Neuronal stem cell (in vitro differentiated cells): ENCODE data around the gene DAPK2.

Experiments used
- DNase-seq: peaks from one replicate; pipeline ENCODE4 v3.0.0-alpha.2; 2013; ENCODE audit warnings: low spot score
- H2AFZ ChIP-seq: one replicate; pipeline ENCODE4 v1.6.1; 2013; ENCODE audit warnings: mild to moderate bottlenecking, low read length, inconsistent platforms
- H2AK5ac ChIP-seq: 2 replicates; pipeline ENCODE4 v1.6.1; 2013; ENCODE audit warnings: low read depth, mild to moderate bottlenecking, inconsistent platforms, low read length, moderate library complexity, mixed read lengths
- H2BK120ac ChIP-seq: 2 replicates; pipeline ENCODE4 v1.6.1; 2013; ENCODE audit warnings: low read depth, mild to moderate bottlenecking, inconsistent platforms, low read length, moderate library complexity, mixed read lengths
- H2BK12ac ChIP-seq: one replicate; pipeline ENCODE4 v1.6.1; 2013; ENCODE audit warnings: low read length, inconsistent platforms
- H2BK15ac ChIP-seq: 2 replicates; pipeline ENCODE4 v1.6.1; 2013; ENCODE audit warnings: mild to moderate bottlenecking, low read length, inconsistent platforms, mixed read lengths
- H2BK5ac ChIP-seq: one replicate; pipeline ENCODE4 v1.6.1; 2013; ENCODE audit warnings: inconsistent platforms, mild to moderate bottlenecking, low read length, moderate library complexity
- H3K14ac ChIP-seq: one replicate; pipeline ENCODE4 v1.6.1; 2013; ENCODE audit warnings: low read length, inconsistent platforms
- H3K18ac ChIP-seq: 2 replicates; pipeline ENCODE4 v1.6.1; 2013; ENCODE audit warnings: low read length, inconsistent platforms
- H3K23ac ChIP-seq: 2 replicates; pipeline ENCODE4 v1.6.1; 2013; ENCODE audit warnings: low read depth, mild to moderate bottlenecking, mixed read lengths, low read length, inconsistent platforms; ENCODE audit not compliant: poor library complexity
- H3K27ac ChIP-seq: replicated peaks from 3 replicates; pipeline ENCODE4 v1.5.1; 2013; ENCODE audit warnings: low read length, inconsistent platforms
- H3K27me3 ChIP-seq, 3 experiments: 2 replicates each; pipeline ENCODE4 v1.6.1; 2013; ENCODE audit warnings: low read length in 3 of 3, mild to moderate bottlenecking in 2 of 3, inconsistent platforms in 1 of 3, low read depth in 1 of 3, mixed read lengths in 1 of 3, moderate library complexity in 1 of 3; ENCODE audit not compliant: control insufficient read depth in 3 of 3, insufficient read depth in 3 of 3
- H3K36me3 ChIP-seq, 2 donors: replicated peaks in 1 of 2; 2 replicates each; pipeline ENCODE4 v1.6.1; 2013; ENCODE audit warnings: low read length in 2 of 2; ENCODE audit not compliant: control insufficient read depth in 2 of 2, insufficient read depth in 2 of 2
- H3K4ac ChIP-seq: 2 replicates; pipeline ENCODE4 v1.6.1; 2013; ENCODE audit warnings: inconsistent platforms, mild to moderate bottlenecking, low read length, moderate library complexity
- H3K4me1 ChIP-seq, 2 donors: 1 replicate in 1 of 2; 2 replicates in 1 of 2; pipeline ENCODE4 v1.6.1; 2013; ENCODE audit warnings: low read length in 2 of 2, low read depth in 1 of 2; ENCODE audit not compliant: control insufficient read depth in 2 of 2, insufficient read depth in 1 of 2
- H3K4me2 ChIP-seq: one replicate; pipeline ENCODE4 v1.6.1; 2013; ENCODE audit warnings: mild to moderate bottlenecking, low read length, inconsistent platforms; ENCODE audit not compliant: insufficient read depth, poor library complexity, severe bottlenecking
- H3K4me3 ChIP-seq, 2 donors: 2 replicates each; pipeline ENCODE4 v1.5.1; 2013; ENCODE audit warnings: low read length in 2 of 2, mild to moderate bottlenecking in 2 of 2, inconsistent platforms in 1 of 2, moderate library complexity in 1 of 2
- H3K79me1 ChIP-seq: one replicate; pipeline ENCODE4 v1.6.1; 2013; ENCODE audit warnings: low read depth, mild to moderate bottlenecking, inconsistent platforms, low read length, moderate library complexity
- H3K9ac ChIP-seq: one replicate; pipeline ENCODE4 v1.6.1; 2013; ENCODE audit warnings: mild to moderate bottlenecking, low read depth, low read length, inconsistent platforms; ENCODE audit not compliant: poor library complexity
- H3K9me3 ChIP-seq, 2 donors: replicated peaks in 1 of 2; 2 replicates each; pipeline versions ENCODE3 to v1.6.1; 2013; ENCODE audit warnings: low read length in 2 of 2, mild to moderate bottlenecking in 2 of 2, inconsistent platforms in 1 of 2, low read depth in 1 of 2, mixed read lengths in 1 of 2, moderate library complexity in 1 of 2; ENCODE audit not compliant: control insufficient read depth in 2 of 2, insufficient read depth in 1 of 2
- H4K8ac ChIP-seq: one replicate; pipeline ENCODE4 v1.6.1; 2013; ENCODE audit warnings: low read depth, mild to moderate bottlenecking, inconsistent platforms, low read length, moderate library complexity
- H4K91ac ChIP-seq: one replicate; pipeline ENCODE4 v1.6.1; 2013; ENCODE audit warnings: low read length, low read depth, mild to moderate bottlenecking, inconsistent platforms; ENCODE audit not compliant: poor library complexity
- WGBS, 2 donors: extraction: QIAGEN DNeasy Blood & Tissue Kit; methylation state at CpG; one replicate each; pipeline ENCODE4 v1.1.7; 2013; ENCODE audit warnings: missing lambda C conversion rate in 2 of 2, mixed read lengths in 1 of 2; ENCODE audit not compliant: insufficient read length in 2 of 2, insufficient replicate concordance in 1 of 2; ENCODE audit errors: extremely low coverage in 2 of 2; 5-methylcytosine and 5-hydroxymethylcytosine counted together

DAPK2 gene

DNA sequence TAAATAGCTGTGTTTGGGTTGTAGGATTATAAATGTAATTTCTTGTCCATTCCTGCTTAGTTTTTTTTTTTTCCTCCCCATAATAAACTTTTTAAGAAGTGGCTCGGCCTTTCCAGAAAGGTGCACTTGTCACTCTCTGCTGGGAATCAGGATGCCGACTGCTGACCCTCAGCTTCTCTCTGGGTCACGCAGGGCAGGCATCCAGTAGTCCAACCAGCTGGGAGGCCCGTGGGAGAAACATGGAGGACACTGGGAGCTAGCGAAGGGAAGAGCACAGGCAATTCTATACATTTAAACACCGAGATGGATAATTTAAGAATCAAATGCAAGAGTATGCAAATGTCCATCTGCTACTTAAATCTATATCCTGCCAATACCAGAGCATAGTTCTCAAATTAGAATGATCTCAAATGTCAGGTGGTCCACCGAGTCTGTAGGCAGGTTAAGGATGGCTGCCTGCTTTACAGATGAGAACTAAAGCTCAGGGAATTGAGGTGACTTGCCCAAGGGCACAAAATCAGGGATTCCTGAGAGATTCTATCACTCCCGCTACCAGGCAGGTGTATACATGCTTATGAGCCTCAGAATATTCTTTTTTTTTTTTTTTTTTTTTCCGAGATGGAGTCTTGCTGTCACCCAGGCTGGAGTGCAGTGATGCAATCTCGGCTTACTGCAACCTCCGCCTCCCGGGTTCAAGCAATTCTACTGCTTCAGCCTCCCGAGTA lies 64.5 kb downstream of the DAPK2 start:
- no peak overlapping the region for H2AFZ ChIP-seq
- no peak overlapping the region for H3K4ac ChIP-seq
- H4K8ac ChIP-seq, result no peak overlapping the region
- no peaks in the 10 kb centered on the region for H3K79me1 ChIP-seq
- no CpG with 5 or more reads among the region's 13 CpGs for WGBS, 2 donors
- H3K9ac ChIP-seq, result no peak overlapping the region
- no peaks in the 10 kb centered on the region for H3K9me3 ChIP-seq
- H3K4me2 ChIP-seq, result no peak overlapping the region
- no peak overlapping the region for H3K18ac ChIP-seq
- no peak overlapping the region for H4K91ac ChIP-seq
- no peaks in the 10 kb centered on the region for H3K36me3 ChIP-seq
- H2BK15ac ChIP-seq, result no peak overlapping the region
- H3K23ac ChIP-seq, result no peak overlapping the region
- H2BK12ac ChIP-seq, result no peak overlapping the region
- no peak for DNase-seq
- no peak overlapping the region for H2AK5ac ChIP-seq
- peaks cover 19 to 23% of the 10 kb centered on the region in 2 donors for H3K4me1 ChIP-seq
- no peak overlapping the region for H3K14ac ChIP-seq
- H3K27ac ChIP-seq, result no peak overlapping the region
- no peak overlapping the region for H2BK120ac ChIP-seq
- H3K27me3 ChIP-seq, result no peaks in the 10 kb centered on the region
- H2BK5ac ChIP-seq, result no peak overlapping the region
- H3K4me3 ChIP-seq, result no peak overlapping the region

DNA sequence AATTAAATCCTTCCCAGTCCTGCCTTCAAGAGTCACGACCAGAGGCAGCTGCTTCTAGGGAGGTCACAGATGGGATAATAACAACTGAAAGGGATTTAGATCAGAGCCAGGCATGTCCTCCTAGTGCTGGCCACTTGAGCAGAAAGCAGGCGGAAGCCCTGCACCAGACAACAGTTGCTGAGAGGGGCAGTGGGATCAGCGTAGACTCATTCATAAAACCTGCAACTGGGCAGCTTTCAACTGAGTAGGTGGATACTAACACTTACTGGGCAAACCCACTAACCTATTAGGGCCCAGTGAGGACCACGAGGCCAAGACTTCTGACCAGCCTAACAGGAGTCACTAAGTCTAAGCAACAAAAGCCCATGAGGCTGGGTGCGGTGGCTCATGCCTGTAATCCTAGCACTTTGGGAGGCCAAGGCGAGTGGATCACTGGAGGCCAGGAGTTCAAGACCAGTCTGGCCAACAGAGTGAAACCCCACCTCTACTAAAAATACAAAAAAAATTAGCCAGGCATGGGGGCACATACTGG lies 67.0 kb downstream of the DAPK2 start:
- Histone ChIP-seq H2BK120ac (no peak overlapping the region), H2AK5ac (no peak overlapping the region), H3K27me3 (no peaks in the 10 kb centered on the region), H3K18ac (no peak overlapping the region), H3K9me3 (no peaks in the 10 kb centered on the region), H3K9ac (no peak overlapping the region), H2BK15ac (no peak overlapping the region), H3K14ac (no peak overlapping the region), H3K27ac (peak overlapping the region; percentile 46), H2AFZ (peak overlapping the region; percentile 44), H4K91ac (no peak overlapping the region), H2BK12ac (no peak overlapping the region), H3K36me3 (no peaks in the 10 kb centered on the region), H3K4me1 (peaks cover 19 to 23% of the 10 kb centered on the region in 2 donors), H3K4me3 (no peak overlapping the region), H2BK5ac (no peak overlapping the region), H3K23ac (no peak overlapping the region), H3K4me2 (no peak overlapping the region), H3K4ac (no peak overlapping the region), H3K79me1 (no peaks in the 10 kb centered on the region), H4K8ac (no peak overlapping the region)
- no CpG with 5 or more reads among the region's 6 CpGs for WGBS, 2 donors
- no peak for DNase-seq

DNA sequence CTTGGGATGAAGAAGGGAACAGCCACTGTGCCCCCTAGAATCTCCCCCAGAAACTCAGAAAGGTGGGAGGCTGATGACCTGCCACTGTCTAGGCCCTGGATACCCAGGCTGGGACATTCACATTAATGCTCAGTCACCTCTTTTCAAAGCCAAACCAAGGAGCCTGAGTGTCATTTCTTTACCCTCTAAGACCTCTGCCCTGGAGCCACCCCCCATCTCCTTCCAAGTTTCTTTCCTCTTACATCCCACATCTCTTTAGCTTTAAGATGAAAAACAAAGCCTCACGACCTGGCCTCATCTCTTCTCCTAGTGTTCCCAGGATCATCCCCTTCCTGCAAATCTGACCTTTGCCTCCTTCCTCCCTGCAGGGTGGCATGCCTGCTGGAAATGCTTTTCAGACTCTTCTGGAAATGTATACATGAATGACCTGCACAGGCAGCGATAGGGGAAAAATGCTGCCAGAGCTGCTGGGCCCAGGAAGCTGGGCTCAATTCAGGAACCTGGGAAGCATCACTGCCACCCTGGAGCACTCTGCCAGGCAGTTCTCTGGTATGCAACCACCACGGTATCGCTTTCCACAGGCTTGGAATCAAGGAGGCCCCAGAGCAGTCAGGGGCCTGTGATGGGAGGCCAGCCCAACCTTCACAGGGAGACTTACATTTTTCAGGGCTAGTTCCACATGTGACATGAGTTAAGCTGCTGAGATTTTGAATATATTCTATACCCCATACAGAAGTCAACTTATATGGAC lies 67.6 kb downstream of the DAPK2 start:
- H4K91ac ChIP-seq, result no peak overlapping the region
- no peak overlapping the region for H3K23ac ChIP-seq
- H2BK120ac ChIP-seq, result no peak overlapping the region
- H3K79me1 ChIP-seq, result no peaks in the 10 kb centered on the region
- H3K9ac ChIP-seq, result no peak overlapping the region
- no peak overlapping the region for H3K14ac ChIP-seq
- peak overlapping the region; percentile 44 for H2AFZ ChIP-seq
- H2BK5ac ChIP-seq, result no peak overlapping the region
- no peak overlapping the region for H3K4ac ChIP-seq
- peak overlapping the region; percentile 65 for H3K18ac ChIP-seq
- no peak overlapping the region for H3K4me3 ChIP-seq
- peaks cover 19 to 23% of the 10 kb centered on the region in 2 donors for H3K4me1 ChIP-seq
- H2BK15ac ChIP-seq, result no peak overlapping the region
- H3K9me3 ChIP-seq, result no peaks in the 10 kb centered on the region
- DNase-seq, result no peak
- H2BK12ac ChIP-seq, result no peak overlapping the region
- no peak overlapping the region for H3K4me2 ChIP-seq
- H3K27ac ChIP-seq, result peak overlapping the region; percentile 46
- WGBS, 2 donors, result no CpG with 5 or more reads among the region's 4 CpGs
- no peak overlapping the region for H4K8ac ChIP-seq
- H3K27me3 ChIP-seq, result no peaks in the 10 kb centered on the region
- H2AK5ac ChIP-seq, result no peak overlapping the region
- no peaks in the 10 kb centered on the region for H3K36me3 ChIP-seq

DNA sequence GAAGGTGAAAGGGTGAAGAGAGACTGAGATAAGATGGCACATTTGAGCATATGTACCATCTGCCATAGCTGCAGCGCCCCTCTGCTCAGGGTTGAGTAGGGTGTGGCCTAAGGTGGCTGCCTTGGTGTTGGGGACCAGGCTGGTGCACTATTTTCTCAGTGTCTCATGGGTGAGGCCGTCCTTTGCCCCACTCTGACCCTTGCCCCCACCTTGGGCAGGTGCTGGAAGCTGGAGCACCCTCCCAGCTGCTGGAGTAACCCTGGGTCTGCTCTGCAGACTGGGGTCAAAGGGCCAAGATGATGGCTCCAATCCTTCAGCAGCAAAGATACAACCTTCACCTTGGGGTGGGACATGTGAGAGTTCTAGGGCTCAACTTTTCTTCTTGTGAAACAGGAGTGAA lies 69.2 kb downstream of the DAPK2 start:
- H3K27me3 ChIP-seq, result no peaks in the 10 kb centered on the region
- no peak for DNase-seq
- no peak overlapping the region for H3K9ac ChIP-seq
- no peaks in the 10 kb centered on the region for H3K36me3 ChIP-seq
- H3K18ac ChIP-seq, result no peak overlapping the region
- H3K23ac ChIP-seq, result no peak overlapping the region
- H3K4ac ChIP-seq, result no peak overlapping the region
- no peak overlapping the region for H2AFZ ChIP-seq
- no peak overlapping the region for H3K14ac ChIP-seq
- no CpG with 5 or more reads among the region's 2 CpGs for WGBS, 2 donors
- H4K8ac ChIP-seq, result no peak overlapping the region
- no peak overlapping the region for H3K27ac ChIP-seq
- H2BK5ac ChIP-seq, result no peak overlapping the region
- no peak overlapping the region for H4K91ac ChIP-seq
- H3K9me3 ChIP-seq, result peaks cover 0 to 2% of the 10 kb centered on the region in 2 donors
- no peak overlapping the region for H3K4me3 ChIP-seq
- H3K79me1 ChIP-seq, result no peaks in the 10 kb centered on the region
- no peak overlapping the region for H2AK5ac ChIP-seq
- no peak overlapping the region for H2BK15ac ChIP-seq
- no peak overlapping the region for H2BK12ac ChIP-seq
- no peak overlapping the region for H3K4me2 ChIP-seq
- no peak overlapping the region for H2BK120ac ChIP-seq
- H3K4me1 ChIP-seq, result peaks cover 19 to 21% of the 10 kb centered on the region in 2 donors
